Large intestine (tissue), 3 donors: ENCODE data around the gene ZEB2. TPM values are rescaled to one million over a fixed set of nuclear protein-coding genes. Genes with fewer than 3 reads are reported as not detected.
"Not testable (repeated sequence)": the region's sequence is repeated elsewhere in the genome, so short reads cannot be mapped to it uniquely, and the experiment has no call there.

Experiments
- DNase-seq, 2 donors: peaks; one replicate each; pipeline versions ENCODE4 v3.0.0 to v3.0.0-alpha.2; 2013
- H3K27ac ChIP-seq: one replicate; pipeline ENCODE4 v1.5.1; 2013; ENCODE audit warnings: low read length
- H3K27me3 ChIP-seq: 2 replicates; pipeline ENCODE4 v1.6.1; 2013; ENCODE audit warnings: low read length; ENCODE audit not compliant: control insufficient read depth, insufficient read depth
- H3K36me3 ChIP-seq: 2 replicates; pipeline ENCODE4 v1.6.1; 2013; ENCODE audit warnings: low read length; ENCODE audit not compliant: control insufficient read depth, insufficient read depth
- H3K4me1 ChIP-seq: one replicate; pipeline ENCODE4 v1.6.1; 2013; ENCODE audit warnings: low read length; ENCODE audit not compliant: control insufficient read depth, insufficient read depth
- H3K4me3 ChIP-seq: one replicate; pipeline ENCODE4 v1.5.1; 2013; ENCODE audit warnings: low read length
- H3K9me3 ChIP-seq: one replicate; pipeline ENCODE4 v1.6.1; 2013; ENCODE audit warnings: mild to moderate bottlenecking, low read depth, low read length, moderate library complexity; ENCODE audit not compliant: control insufficient read depth
- WGBS: methylation state at CpG from one replicate; pipeline ENCODE4 v1.1.5; 2013; ENCODE audit warnings: low lambda C conversion rate; ENCODE audit not compliant: insufficient coverage; 5-methylcytosine and 5-hydroxymethylcytosine counted together
- polyA plus RNA-seq: library from polyadenylated mRNA; unstranded; fragments of 120-200 nt; gene quantifications from one replicate; pipeline ENCODE4 v1.2.1, GENCODE V29; 2013

Gene ZEB2
- polyA plus RNA-seq, 1 donor, result 32.8 TPM

DNA sequence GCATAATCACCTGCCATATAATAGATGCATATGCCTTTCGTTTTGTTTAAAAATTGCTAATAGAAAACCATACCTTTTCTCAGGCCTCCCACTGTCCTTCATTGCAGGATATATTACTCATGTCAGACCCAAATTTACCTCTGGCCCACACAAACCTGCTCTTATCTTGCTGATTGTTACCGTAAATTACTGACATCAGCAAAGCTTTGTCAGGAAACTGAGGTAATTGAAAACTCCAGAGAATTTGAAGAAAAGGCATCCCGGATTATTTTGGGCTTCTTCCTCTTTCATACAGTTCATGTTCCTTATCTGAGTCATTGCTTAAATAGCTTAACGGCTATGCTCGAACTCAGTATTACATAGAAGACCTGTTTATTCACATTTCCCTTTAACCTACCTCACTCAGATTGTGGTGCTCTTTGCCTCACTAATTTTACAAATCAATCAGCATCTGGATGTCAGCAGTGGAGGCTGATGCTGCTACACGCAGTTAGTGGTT is 145.7 kb downstream of the ZEB2 start:
- Histone ChIP-seq H3K4me3 (no peak overlapping the region), H3K27ac (no peak overlapping the region), H3K27me3 (peaks cover 3% of the 10 kb centered on the region), H3K36me3 (no peaks in the 10 kb centered on the region), H3K4me1 (no peaks in the 10 kb centered on the region), H3K9me3 (no peaks in the 10 kb centered on the region)
- no peak for DNase-seq
- WGBS, result 40% methylated on average over 1 of the region's 6 CpGs

- Histone ChIP-seq H3K27ac (no peak overlapping the region), H3K9me3 (no peaks in the 10 kb centered on the region), H3K36me3 (no peaks in the 10 kb centered on the region), H3K27me3 (peaks cover 3% of the 10 kb centered on the region), H3K4me3 (no peak overlapping the region), H3K4me1 (no peaks in the 10 kb centered on the region)
- DNase-seq, result no peak
- WGBS, result 87% methylated on average over 3 of the region's 10 CpGs
Observed at GRCh38 chr2:144372410-144373080, 147.4 kb downstream of the ZEB2 start.

- no peaks in the 10 kb centered on the region for H3K36me3 ChIP-seq
- H3K27me3 ChIP-seq, result peaks cover 3% of the 10 kb centered on the region
- DNase-seq, result no peak
- H3K4me3 ChIP-seq, result no peak overlapping the region
- no peaks in the 10 kb centered on the region for H3K9me3 ChIP-seq
- 27% methylated on average over 2 of the region's 4 CpGs for WGBS
- no peaks in the 10 kb centered on the region for H3K4me1 ChIP-seq
- no peak overlapping the region for H3K27ac ChIP-seq
Observed at GRCh38 chr2:144370937-144371584, 148.9 kb downstream of the ZEB2 start.

DNA sequence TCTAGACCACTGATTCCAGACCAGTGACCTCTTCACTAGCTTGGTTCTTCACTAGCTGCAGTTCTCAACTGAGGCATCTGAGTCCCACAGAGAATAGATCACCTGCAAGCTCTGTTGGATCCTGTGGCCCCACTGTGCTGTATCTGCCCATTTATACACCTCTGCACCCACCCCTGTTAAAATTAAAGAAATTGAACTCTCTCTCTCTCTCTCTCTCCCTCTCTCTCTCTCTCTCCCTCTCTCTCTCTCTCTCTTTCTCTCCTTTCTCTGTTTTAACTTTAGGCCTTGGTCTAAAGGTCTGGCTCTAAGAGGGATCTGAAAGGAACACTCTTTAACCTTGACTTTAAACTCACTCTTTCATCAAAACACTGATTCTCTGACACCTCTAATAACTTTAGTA is 150.5 kb downstream of the ZEB2 start:
- no peak for DNase-seq
- H3K27me3 ChIP-seq, result no peaks in the 10 kb centered on the region
- H3K27ac ChIP-seq, result no peak overlapping the region
- H3K4me1 ChIP-seq, result no peaks in the 10 kb centered on the region
- no peaks in the 10 kb centered on the region for H3K36me3 ChIP-seq
- H3K9me3 ChIP-seq, result no peaks in the 10 kb centered on the region
- no peak overlapping the region for H3K4me3 ChIP-seq

DNA sequence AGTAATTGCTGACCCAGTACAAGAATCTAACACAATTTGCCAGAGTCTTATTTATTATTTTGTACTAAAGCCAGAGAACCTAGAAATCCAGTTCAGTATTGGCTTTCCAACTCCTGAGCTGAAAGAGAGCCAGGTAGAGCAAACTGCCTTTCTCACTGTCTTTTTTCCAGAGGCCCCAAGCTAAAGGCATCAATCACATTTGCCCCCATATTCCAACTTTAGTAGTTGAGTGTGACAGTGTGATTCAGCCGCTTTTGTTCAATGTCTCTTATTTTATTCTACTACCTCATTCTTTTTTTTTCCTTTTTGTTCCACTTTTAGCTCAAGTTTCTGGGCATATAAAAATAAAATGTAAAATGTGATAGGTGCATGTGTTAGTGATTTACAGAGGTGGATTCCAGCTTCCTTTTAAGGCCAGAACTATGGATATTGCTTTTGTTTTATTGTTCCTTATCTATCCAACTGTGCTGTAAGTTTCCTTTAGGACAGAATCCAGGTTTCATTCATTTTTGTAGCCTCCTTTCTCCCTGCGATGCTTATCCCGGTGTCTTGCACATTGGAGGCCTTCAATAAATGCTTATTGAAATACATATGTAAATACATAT is 153.0 kb downstream of the ZEB2 start:
- Histone ChIP-seq H3K4me1 (no peaks in the 10 kb centered on the region), H3K4me3 (no peak overlapping the region), H3K27me3 (no peaks in the 10 kb centered on the region), H3K36me3 (no peaks in the 10 kb centered on the region), H3K27ac (no peak overlapping the region), H3K9me3 (no peaks in the 10 kb centered on the region)
- WGBS, result 78% methylated on average over 1 of the region's 3 CpGs
- no peak for DNase-seq

GRCh38 chr2:144364944-144365738 is 154.8 kb downstream of the ZEB2 start:
- no peaks in the 10 kb centered on the region for H3K36me3 ChIP-seq
- no CpG with 5 or more reads among the region's 4 CpGs for WGBS
- H3K4me3 ChIP-seq, result no peak overlapping the region

GRCh38 chr2:144364247-144364646 is 155.7 kb downstream of the ZEB2 start:
- H3K27me3 ChIP-seq, H3K9me3 ChIP-seq, H3K36me3 ChIP-seq, H3K4me1 ChIP-seq, H3K27ac ChIP-seq, DNase-seq, H3K4me3 ChIP-seq: not testable (repeated sequence)
- WGBS, result 100% methylated on average over 1 of the region's 7 CpGs

More at GRCh38 chr2:144364944-144365738, 154.8 kb downstream of the ZEB2 start:
- Histone ChIP-seq H3K27me3 (no peaks in the 10 kb centered on the region), H3K27ac (no peak overlapping the region), H3K9me3 (no peaks in the 10 kb centered on the region), H3K4me1 (no peaks in the 10 kb centered on the region)
- no peak for DNase-seq

DNA sequence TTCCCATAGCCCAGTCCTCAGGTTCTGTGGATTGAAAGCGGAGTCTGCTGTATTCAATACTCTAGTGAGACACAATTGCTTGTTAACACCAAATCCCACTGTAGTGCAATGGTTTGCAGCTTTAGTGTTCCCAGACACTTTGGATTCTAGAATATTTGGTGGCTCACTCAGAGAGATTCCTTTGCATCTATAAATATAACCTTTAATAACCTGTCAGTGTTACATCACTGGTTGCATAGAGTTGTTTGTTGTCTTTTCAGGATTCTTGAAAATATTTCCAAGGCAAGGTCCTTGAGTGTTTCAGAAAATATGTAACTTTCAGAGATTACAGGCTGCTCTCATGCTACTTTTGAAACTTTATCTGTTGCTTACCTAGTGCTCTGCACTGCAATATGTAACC is 157.5 kb downstream of the ZEB2 start:
- Histone ChIP-seq H3K4me1 (no peaks in the 10 kb centered on the region), H3K9me3 (no peaks in the 10 kb centered on the region)
- no CpG with 5 or more reads among the region's 1 CpG for WGBS

GRCh38 chr2:144361742-144362141 is 158.2 kb downstream of the ZEB2 start:
- H3K4me1 ChIP-seq, result no peaks in the 10 kb centered on the region
- H3K4me3 ChIP-seq, result no peak overlapping the region
- no peaks in the 10 kb centered on the region for H3K27me3 ChIP-seq
- H3K36me3 ChIP-seq, result no peaks in the 10 kb centered on the region
- no peak overlapping the region for H3K27ac ChIP-seq
- H3K9me3 ChIP-seq, result no peaks in the 10 kb centered on the region
- no peak for DNase-seq

More for the DNA sequence above, 157.5 kb downstream of the ZEB2 start:
- Histone ChIP-seq H3K27ac (no peak overlapping the region), H3K27me3 (no peaks in the 10 kb centered on the region), H3K4me3 (no peak overlapping the region), H3K36me3 (no peaks in the 10 kb centered on the region)
- DNase-seq, result no peak

GRCh38 chr2:144359684-144360083 is 160.2 kb downstream of the ZEB2 start:
- no peak for DNase-seq
- H3K4me1 ChIP-seq, result no peaks in the 10 kb centered on the region
- WGBS, result no CpG with 5 or more reads among the region's 1 CpG
- no peak overlapping the region for H3K27ac ChIP-seq
- no peaks in the 10 kb centered on the region for H3K27me3 ChIP-seq
- no peaks in the 10 kb centered on the region for H3K9me3 ChIP-seq
- no peaks in the 10 kb centered on the region for H3K36me3 ChIP-seq
- H3K4me3 ChIP-seq, result no peak overlapping the region
